Measurements from ENCODE around the gene P2RY11.

P2RY11 gene

DNA sequence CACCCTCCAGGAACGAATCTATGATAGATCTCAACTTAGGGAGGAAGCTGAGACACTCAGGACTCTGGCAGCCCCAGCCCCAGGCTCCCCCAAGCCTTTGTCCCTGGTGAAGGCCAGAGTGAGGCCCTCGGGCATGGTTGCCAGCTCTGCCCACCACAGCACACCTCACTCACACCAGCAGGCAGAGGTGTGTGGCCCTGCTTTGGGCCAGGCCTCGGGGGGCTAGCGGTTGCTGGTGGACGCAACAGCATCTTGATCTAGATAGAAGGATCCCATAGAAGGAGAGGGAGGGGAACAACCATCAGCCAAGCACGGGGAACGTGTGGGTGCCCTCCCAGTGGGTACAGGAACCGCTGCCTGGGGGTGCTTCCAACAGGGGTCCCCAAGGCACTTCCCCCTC, 46.6 kb downstream of the P2RY11 start:
- no peak overlapping the region for H3K4me3 ChIP-seq
- no peak overlapping the region for H3K4me2 ChIP-seq
- TF ChIP-seq Cebpa-rat (IDR thresholded peaks at IDR 0.05) = no peak
- H3K9ac ChIP-seq = 0 out of 22 replicates have a peak overlapping the region, but pooled peaks of 2 of the 11 experiments have one; percentile 1 to 14
- H3K27me3 ChIP-seq = no peaks in the 10 kb centered on the region
- H3K9me3 ChIP-seq (replicated peaks in 1 of 11) = no peaks in the 10 kb centered on the region
- H4K20me1 ChIP-seq = peaks cover 0 to 95% (median 57%) of the 10 kb centered on the region in 11 experiments; a peak in 16 of 22 replicates
- peaks cover 100% of the 10 kb centered on the region in 11 experiments for H3K36me3 ChIP-seq
- H3K27ac ChIP-seq = no peak overlapping the region; a peak in 1 of 22 replicates
- H3K4me1 ChIP-seq = peaks cover 0 to 13% (median 6%) of the 10 kb centered on the region in 10 experiments; a peak in 12 of 20 replicates

DNA sequence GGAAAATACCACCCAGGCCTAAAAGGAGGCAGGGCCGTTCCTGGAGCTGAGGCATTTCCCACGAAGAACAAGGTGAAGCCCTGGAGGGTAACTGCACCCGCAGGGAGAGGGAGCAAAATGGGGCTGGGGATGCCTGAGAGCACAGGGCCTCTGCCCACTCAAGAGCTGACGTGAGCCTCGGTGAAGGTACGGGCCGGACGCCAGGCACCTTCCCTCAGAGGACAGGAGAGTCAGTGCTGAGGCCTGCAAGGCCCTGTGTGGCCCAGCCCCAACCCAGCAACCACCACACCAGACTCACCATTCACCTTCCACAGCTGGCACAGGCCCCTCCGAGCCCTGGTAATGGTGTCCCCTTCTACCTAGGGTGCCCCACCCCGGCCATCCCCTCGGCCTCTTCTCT, 47.0 kb downstream of the P2RY11 start:
- no peak overlapping the region for H3K4me2 ChIP-seq
- no peak overlapping the region for H3K4me3 ChIP-seq
- H4K20me1 ChIP-seq = peaks cover 0 to 91% (median 58%) of the 10 kb centered on the region in 11 experiments; a peak in 15 of 22 replicates
- H3K9ac ChIP-seq = 0 out of 22 replicates have a peak overlapping the region, but pooled peaks of 2 of the 11 experiments have one; percentile 1 to 14
- no peak for TF ChIP-seq Cebpa-rat (IDR thresholded peaks at IDR 0.05)
- H3K27ac ChIP-seq = no peak overlapping the region; a peak in 1 of 22 replicates
- H3K9me3 ChIP-seq (replicated peaks in 1 of 11) = no peaks in the 10 kb centered on the region
- H3K4me1 ChIP-seq = peaks cover 0 to 17% (median 10%) of the 10 kb centered on the region in 10 experiments; a peak in 12 of 20 replicates
- H3K36me3 ChIP-seq = peaks cover 100% of the 10 kb centered on the region in 11 experiments
- H3K27me3 ChIP-seq = no peaks in the 10 kb centered on the region

DNA sequence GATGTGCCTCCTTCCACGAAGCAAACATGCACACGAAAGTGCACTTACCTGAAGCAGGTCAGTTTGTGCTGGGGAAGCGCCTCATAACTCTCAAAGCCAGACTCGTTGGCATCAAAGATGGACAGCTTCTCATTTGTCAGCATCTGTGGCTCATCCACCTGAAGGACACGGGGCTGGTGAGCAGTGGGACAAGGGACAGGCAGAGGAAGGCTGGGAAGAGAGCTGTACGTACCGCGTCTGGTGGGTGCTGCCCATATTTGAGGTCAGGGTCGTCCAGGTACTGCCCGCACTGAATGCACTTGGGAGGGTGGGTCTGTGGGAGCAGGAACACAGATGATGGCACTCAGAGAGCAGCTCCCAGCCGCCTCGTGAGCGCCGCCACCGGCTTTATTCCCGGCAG, 48.1 kb downstream of the P2RY11 start:
- Histone ChIP-seq H3K36me3 (peaks cover 99 to 100% (median 100%) of the 10 kb centered on the region in 11 experiments), H4K20me1 (peaks cover 0 to 89% (median 56%) of the 10 kb centered on the region in 11 experiments; a peak in 15 of 22 replicates), H3K9me3 (replicated peaks in 1 of 11) (no peaks in the 10 kb centered on the region), H3K27me3 (no peaks in the 10 kb centered on the region), H3K27ac (no peak overlapping the region), H3K4me2 (no peak overlapping the region), H3K4me3 (no peak overlapping the region), H3K4me1 (peaks cover 0 to 27% (median 20%) of the 10 kb centered on the region in 10 experiments; a peak in 12 of 20 replicates), H3K9ac (no peak overlapping the region)
- no peak for TF ChIP-seq Cebpa-rat (IDR thresholded peaks at IDR 0.05)

DNA sequence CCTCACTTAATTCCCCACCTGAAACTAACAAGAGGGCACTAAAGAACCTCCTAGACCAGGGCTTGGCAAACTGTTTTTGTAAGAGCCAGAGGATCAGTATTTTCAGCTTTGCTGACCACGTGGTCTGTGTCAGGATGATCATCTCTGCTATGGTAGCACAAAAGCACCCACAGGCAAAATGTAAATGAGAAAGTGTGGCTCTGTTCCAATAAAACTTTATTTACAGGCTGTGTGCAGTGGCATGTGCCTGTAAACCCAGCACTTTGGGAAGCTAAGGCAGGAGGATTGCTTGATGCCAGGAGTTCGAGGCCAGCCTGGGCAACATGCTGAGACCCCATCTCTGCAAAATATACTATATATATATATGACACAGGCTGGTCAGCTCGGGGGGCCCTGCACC, 52.0 kb downstream of the P2RY11 start:
- no peak for TF ChIP-seq Cebpa-rat (IDR thresholded peaks at IDR 0.05)
- H3K9me3 ChIP-seq (replicated peaks in 1 of 11) = no peaks in the 10 kb centered on the region
- H3K4me2 ChIP-seq = peak overlapping the region in 7 of 11 experiments; percentile 1 to 71 (median 50); a peak in 13 of 22 replicates
- peaks cover 98 to 100% (median 100%) of the 10 kb centered on the region in 11 experiments for H3K36me3 ChIP-seq
- H3K9ac ChIP-seq = peak overlapping the region in 9 of 11 experiments; percentile 4 to 63 (median 30); a peak in 10 of 22 replicates
- H3K27ac ChIP-seq = peak overlapping the region in 3 of 11 experiments; percentile 1 to 63 (median 43); a peak in 5 of 22 replicates
- H4K20me1 ChIP-seq = peaks cover 0 to 85% (median 52%) of the 10 kb centered on the region in 11 experiments; a peak in 14 of 22 replicates
- H3K27me3 ChIP-seq = no peaks in the 10 kb centered on the region
- no peak overlapping the region for H3K4me3 ChIP-seq
- H3K4me1 ChIP-seq = peaks cover 0 to 28% (median 20%) of the 10 kb centered on the region in 10 experiments; a peak in 13 of 20 replicates

All from BLaER1 treated with 17β-estradiol and CSF1 and Interleukin-3, amounts not matched to agents 10 nM and 100 nM (cell line).